Umbilical cord (tissue), 2 donors: ENCODE data around the gene UGT2B7. TPM values are rescaled to one million over a fixed set of nuclear protein-coding genes. Genes with fewer than 3 reads are reported as not detected.
"Not testable (repeated sequence)": the region's sequence is repeated elsewhere in the genome, so short reads cannot be mapped to it uniquely, and the experiment has no call there.

ENCODE experiments used
- DNase-seq: peaks from one replicate; pipeline ENCODE4 v3.0.0-alpha.2; 2015; ENCODE audit warnings: low spot score
- total RNA-seq: library from RNA; depleted of rRNA; stranded (reverse); fragments of >200 nt; gene quantifications from one replicate; pipeline ENCODE4 v1.2.3, GENCODE V29; 2014; ENCODE audit warnings: low replicate concordance; ENCODE audit not compliant: insufficient read depth

The UGT2B7 gene
- total RNA-seq, result 4.8 TPM

- no peak for DNase-seq
Measured at GRCh38 chr4:69096111-69096656, at the start of gene UGT2B7. UGT2B7 (plus strand) TSS chr4:69096474; CDS start chr4:69096521, 47 bp downstream.

GRCh38 chr4:69049860-69050259 is 46.4 kb upstream of the UGT2B7 start:
- no peak for DNase-seq

GRCh38 chr4:69050853-69051575 is 45.3 kb upstream of the UGT2B7 start:
- not testable (repeated sequence) for DNase-seq

GRCh38 chr4:69051576-69051943 is 44.7 kb upstream of the UGT2B7 start:
- DNase-seq, result no peak

- DNase-seq, result not testable (repeated sequence)
Measured at GRCh38 chr4:69053309-69053885, 42.9 kb upstream of the UGT2B7 start.

- not testable (repeated sequence) for DNase-seq
Measured at GRCh38 chr4:69054033-69054432, 42.2 kb upstream of the UGT2B7 start.

- peak; percentile 64 for DNase-seq
Measured at GRCh38 chr4:69054578-69055200, 41.6 kb upstream of the UGT2B7 start.

- DNase-seq, result no peak
Measured at GRCh38 chr4:69056150-69056549, 40.1 kb upstream of the UGT2B7 start.

- no peak for DNase-seq
Measured at GRCh38 chr4:69056921-69057550, 39.2 kb upstream of the UGT2B7 start.

GRCh38 chr4:69057620-69058409 is 38.5 kb upstream of the UGT2B7 start:
- DNase-seq, result peak; percentile 24

- no peak for DNase-seq
Measured at GRCh38 chr4:69058410-69059059, 37.7 kb upstream of the UGT2B7 start.

GRCh38 chr4:69060651-69061308 is 35.5 kb upstream of the UGT2B7 start:
- DNase-seq, result no peak

- no peak for DNase-seq
Measured at GRCh38 chr4:69064391-69064790, 31.9 kb upstream of the UGT2B7 start.

- no peak for DNase-seq
Measured at GRCh38 chr4:69066945-69067344, 29.3 kb upstream of the UGT2B7 start.

- DNase-seq, result no peak
Measured at GRCh38 chr4:69069085-69069484, 27.2 kb upstream of the UGT2B7 start.

GRCh38 chr4:69070590-69070989 is 25.7 kb upstream of the UGT2B7 start:
- no peak for DNase-seq

GRCh38 chr4:69071286-69071685 is 25.0 kb upstream of the UGT2B7 start:
- no peak for DNase-seq

- no peak for DNase-seq
Measured at GRCh38 chr4:69073375-69073774, 22.9 kb upstream of the UGT2B7 start.

- no peak for DNase-seq
Measured at GRCh38 chr4:69075061-69075792, 21.0 kb upstream of the UGT2B7 start.

- no peak for DNase-seq
Measured at GRCh38 chr4:69078852-69079251, 17.4 kb upstream of the UGT2B7 start.
